Measurements from ENCODE around the gene EIF6.

DNA sequence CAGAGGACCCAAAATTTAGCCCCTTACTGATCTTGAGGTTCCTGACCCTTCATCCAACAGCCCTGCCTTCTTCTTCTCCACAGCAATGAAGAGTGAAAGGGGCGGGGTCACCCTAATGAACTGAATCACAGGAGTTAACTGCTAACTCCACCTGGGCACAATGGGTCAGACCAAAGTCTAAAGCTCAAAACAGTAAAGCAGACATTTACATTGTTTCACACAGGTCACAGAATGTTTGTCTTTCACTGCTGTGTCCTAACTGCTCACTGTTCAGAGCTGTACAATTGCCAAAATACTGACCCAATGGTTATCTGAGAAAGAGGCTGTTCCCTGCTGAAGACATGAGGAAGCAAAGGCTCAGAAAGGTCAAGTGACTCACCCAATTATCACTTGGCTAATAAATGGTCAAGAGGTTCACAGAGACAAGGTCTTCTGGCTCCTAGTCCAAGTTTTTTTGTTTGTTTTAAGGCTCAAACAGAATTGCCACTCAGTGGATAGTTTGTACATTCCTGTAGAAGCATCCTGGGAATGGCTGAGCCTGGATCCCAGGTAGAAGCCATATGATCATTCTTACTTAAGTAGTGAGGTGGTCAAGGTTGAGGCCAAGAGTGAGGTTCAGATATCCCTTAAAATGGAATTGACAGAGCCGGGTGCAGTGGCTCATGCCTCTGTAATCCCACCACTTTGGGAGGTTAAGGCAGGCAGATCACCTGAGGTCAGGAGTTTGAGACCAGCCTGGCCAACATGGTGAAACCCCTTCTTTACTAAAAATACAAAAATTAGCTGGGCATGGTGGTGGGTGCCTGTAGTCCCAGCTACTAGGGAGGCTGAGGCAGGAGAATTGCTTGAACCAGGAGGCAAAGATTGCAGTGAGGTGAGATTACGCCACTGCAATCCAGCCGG lies 42.8 kb upstream of the EIF6 start:
- TF ChIP-seq ZNF274 (IDR thresholded peaks at IDR 0.05; ENCODE audit: low read depth, low read length) (no peak), SUZ12 (IDR thresholded peaks at IDR 0.05; ENCODE audit: extremely low read depth, insufficient read depth, insufficient read length) (no peak)

Data from NT2/D1 (cell line).